IPS DF 4.7 (cell line): Measurements from ENCODE around the gene CLDN1.
A peak's percentile ranks its signal among the peaks of the same experiment; 100 is the strongest.
"Not testable (repeated sequence)": the region's sequence is repeated elsewhere in the genome, so short reads cannot be mapped to it uniquely, and the experiment has no call there.

Experiments used
- DNase-seq: peaks from one replicate; pipeline ENCODE4 v3.0.0-alpha.2; 2013; ENCODE audit warnings: low spot score; ENCODE audit errors: extremely low read depth

CLDN1 gene

GRCh38 chr3:190293621-190294020 lies 28.6 kb downstream of the CLDN1 start:
- no peak for DNase-seq

- DNase-seq = no peak
Measured at GRCh38 chr3:190291994-190292584, 30.2 kb downstream of the CLDN1 start.

GRCh38 chr3:190289989-190290388 lies 32.3 kb downstream of the CLDN1 start:
- no peak for DNase-seq

- no peak for DNase-seq
Measured at GRCh38 chr3:190288836-190289235, 33.4 kb downstream of the CLDN1 start.

GRCh38 chr3:190286014-190286413 lies 36.2 kb downstream of the CLDN1 start:
- no peak for DNase-seq

GRCh38 chr3:190281308-190282051 lies 40.8 kb downstream of the CLDN1 start:
- no peak for DNase-seq

- DNase-seq = peak; percentile 5
Measured at GRCh38 chr3:190279690-190280089, 42.6 kb downstream of the CLDN1 start.

- DNase-seq = no peak
Measured at GRCh38 chr3:190272747-190273146, 49.5 kb downstream of the CLDN1 start.

- DNase-seq = no peak
Measured at GRCh38 chr3:190269101-190269500, 53.1 kb downstream of the CLDN1 start.

- not testable (repeated sequence) for DNase-seq
Measured at GRCh38 chr3:190267464-190267863, 54.8 kb downstream of the CLDN1 start.

GRCh38 chr3:190266913-190267290 lies 55.3 kb downstream of the CLDN1 start:
- DNase-seq = no peak

GRCh38 chr3:190266265-190266912 lies 55.9 kb downstream of the CLDN1 start:
- no peak for DNase-seq

- DNase-seq = no peak
Measured at GRCh38 chr3:190265796-190266195, 56.5 kb downstream of the CLDN1 start.

GRCh38 chr3:190265126-190265525 lies 57.1 kb downstream of the CLDN1 start:
- DNase-seq = no peak

- no peak for DNase-seq
Measured at GRCh38 chr3:190261740-190262139, 60.5 kb downstream of the CLDN1 start.

GRCh38 chr3:190261015-190261414 lies 61.2 kb downstream of the CLDN1 start:
- no peak for DNase-seq

GRCh38 chr3:190260301-190260700 lies 61.9 kb downstream of the CLDN1 start:
- DNase-seq = no peak

GRCh38 chr3:190258634-190259033 lies 63.6 kb downstream of the CLDN1 start:
- DNase-seq = no peak
